Measurements from ENCODE around the gene DRC3. TPM values are rescaled to one million over a fixed set of nuclear protein-coding genes. Genes with fewer than 3 reads are reported as not detected.

DRC3 gene
- total RNA-seq, 1 experiment from 2014 or later = 0.68 TPM

DNA sequence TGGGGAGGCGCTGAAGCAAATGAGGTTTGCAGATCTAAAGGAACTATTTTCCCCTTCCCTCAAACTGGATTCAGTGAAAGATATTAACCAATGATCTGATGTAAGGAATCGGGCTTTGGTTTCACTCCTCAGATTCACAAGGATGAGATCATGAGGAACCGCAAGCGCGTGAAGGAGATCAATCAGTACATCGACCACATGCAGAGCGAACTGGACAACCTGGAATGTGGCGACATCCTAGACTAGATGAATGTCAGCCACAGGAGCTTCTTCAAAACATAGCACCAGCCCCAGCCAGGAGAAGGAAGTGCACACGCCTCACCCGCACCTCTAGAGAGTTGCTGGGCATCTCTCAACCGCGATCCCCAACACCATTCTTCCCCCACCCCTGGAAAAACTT is 43.8 kb downstream of the DRC3 start:
- no peak for DNase-seq
- H4K20me1 ChIP-seq (ENCODE audit: control insufficient read depth, insufficient read depth, insufficient read length) = no peaks in the 10 kb centered on the region
- no peaks in the 10 kb centered on the region for H3K4me1 ChIP-seq (ENCODE audit: insufficient read depth, low read length)
- no peak overlapping the region for H3K4ac ChIP-seq (ENCODE audit: low read depth, low read length)
- H3T11ph ChIP-seq (ENCODE audit: low read length) = no peak overlapping the region
- no peak overlapping the region for H2AFZ ChIP-seq (ENCODE audit: low read length)
- H3K9ac ChIP-seq (ENCODE audit: extremely low read depth, insufficient read length, low read length) = no peak overlapping the region
- H3K27me3 ChIP-seq (ENCODE audit: insufficient read depth, low read length) = no peaks in the 10 kb centered on the region
- H4K8ac ChIP-seq (replicated peaks; ENCODE audit: insufficient read length, low read depth, low read length) = no peak overlapping the region
- H3K27ac Mint-ChIP-seq = no peak overlapping the region
- no peak overlapping the region for H3K27ac ChIP-seq (ENCODE audit: insufficient read length, low read depth, low read length)
- no peaks in the 10 kb centered on the region for H3K9me3 ChIP-seq (ENCODE audit: control insufficient read depth, low read depth, low read length)
- H2BK15ac ChIP-seq (ENCODE audit: low read depth, low read length) = no peak overlapping the region
- no peak overlapping the region for H3K4me2 ChIP-seq (ENCODE audit: insufficient read depth, insufficient read length, low read length)
- H3K14ac ChIP-seq (ENCODE audit: insufficient read depth, low read length) = no peak overlapping the region
- H2BK5ac ChIP-seq (ENCODE audit: insufficient read length, low read length) = no peak overlapping the region
- no peak overlapping the region for H2AK5ac ChIP-seq (ENCODE audit: insufficient read length, low read length)
- H3K4me1 Mint-ChIP-seq = peaks cover 7 to 10% of the 10 kb centered on the region in 2 experiments
- H2BK120ac ChIP-seq (ENCODE audit: low read depth, low read length, poor library complexity, severe bottlenecking) = no peak overlapping the region
- no peak overlapping the region for H4K91ac ChIP-seq (ENCODE audit: insufficient read length, low read depth, low read length)
- no peak overlapping the region for H3K4me3 Mint-ChIP-seq
- H3K18ac ChIP-seq (ENCODE audit: insufficient read length, low read depth, low read length) = no peak overlapping the region
- H3K27me3 Mint-ChIP-seq (ENCODE audit: low read depth) = no peaks in the 10 kb centered on the region
- H3K56ac ChIP-seq (ENCODE audit: insufficient read length, low read depth, low read length) = no peak overlapping the region
- no peak overlapping the region for H2BK20ac ChIP-seq (ENCODE audit: low read depth, low read length, poor library complexity, severe bottlenecking)
- H3K23me2 ChIP-seq (ENCODE audit: insufficient read length, low read depth, low read length, poor library complexity, severe bottlenecking) = no peaks in the 10 kb centered on the region
- H3K36me3 Mint-ChIP-seq (ENCODE audit: insufficient read depth in 1 of 3, low read depth in 3 of 3) = peaks cover 0 to 4% (median 3%) of the 10 kb centered on the region in 3 experiments; a peak in 1 of 7 replicates
- no peaks in the 10 kb centered on the region for H3K79me2 ChIP-seq (ENCODE audit: insufficient read depth, low read length)
- no CpG with 5 or more reads among the region's 12 CpGs for WGBS (ENCODE audit: extremely low coverage, insufficient read length, low lambda C conversion rate)
- no peak overlapping the region for H3K23ac ChIP-seq (ENCODE audit: insufficient read length, low read depth, low read length)
- no peaks in the 10 kb centered on the region for H3K79me1 ChIP-seq (ENCODE audit: insufficient read depth, low read depth, low read length, poor library complexity, severe bottlenecking)
- TF ChIP-seq, protein P1, sequence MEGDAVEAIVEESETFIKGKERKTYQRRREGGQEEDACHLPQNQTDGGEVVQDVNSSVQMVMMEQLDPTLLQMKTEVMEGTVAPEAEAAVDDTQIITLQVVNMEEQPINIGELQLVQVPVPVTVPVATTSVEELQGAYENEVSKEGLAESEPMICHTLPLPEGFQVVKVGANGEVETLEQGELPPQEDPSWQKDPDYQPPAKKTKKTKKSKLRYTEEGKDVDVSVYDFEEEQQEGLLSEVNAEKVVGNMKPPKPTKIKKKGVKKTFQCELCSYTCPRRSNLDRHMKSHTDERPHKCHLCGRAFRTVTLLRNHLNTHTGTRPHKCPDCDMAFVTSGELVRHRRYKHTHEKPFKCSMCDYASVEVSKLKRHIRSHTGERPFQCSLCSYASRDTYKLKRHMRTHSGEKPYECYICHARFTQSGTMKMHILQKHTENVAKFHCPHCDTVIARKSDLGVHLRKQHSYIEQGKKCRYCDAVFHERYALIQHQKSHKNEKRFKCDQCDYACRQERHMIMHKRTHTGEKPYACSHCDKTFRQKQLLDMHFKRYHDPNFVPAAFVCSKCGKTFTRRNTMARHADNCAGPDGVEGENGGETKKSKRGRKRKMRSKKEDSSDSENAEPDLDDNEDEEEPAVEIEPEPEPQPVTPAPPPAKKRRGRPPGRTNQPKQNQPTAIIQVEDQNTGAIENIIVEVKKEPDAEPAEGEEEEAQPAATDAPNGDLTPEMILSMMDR (conservative IDR thresholded peaks at IDR 0.05) = no peak
- no peak overlapping the region for H2BK12ac ChIP-seq (ENCODE audit: insufficient read length, low read depth, low read length)
- H4K5ac ChIP-seq (ENCODE audit: insufficient read length, low read depth, low read length) = no peak overlapping the region
- no peaks in the 10 kb centered on the region for H3K9me3 Mint-ChIP-seq
